ENCODE results near the gene ISYNA1. TPM values are rescaled to one million over a fixed set of nuclear protein-coding genes. Genes with fewer than 3 reads are reported as not detected.

Gene ISYNA1
- total and polyA plus RNA-seq, 11 donors, result 14.0 to 60.6 (median 24.0) TPM

DNA sequence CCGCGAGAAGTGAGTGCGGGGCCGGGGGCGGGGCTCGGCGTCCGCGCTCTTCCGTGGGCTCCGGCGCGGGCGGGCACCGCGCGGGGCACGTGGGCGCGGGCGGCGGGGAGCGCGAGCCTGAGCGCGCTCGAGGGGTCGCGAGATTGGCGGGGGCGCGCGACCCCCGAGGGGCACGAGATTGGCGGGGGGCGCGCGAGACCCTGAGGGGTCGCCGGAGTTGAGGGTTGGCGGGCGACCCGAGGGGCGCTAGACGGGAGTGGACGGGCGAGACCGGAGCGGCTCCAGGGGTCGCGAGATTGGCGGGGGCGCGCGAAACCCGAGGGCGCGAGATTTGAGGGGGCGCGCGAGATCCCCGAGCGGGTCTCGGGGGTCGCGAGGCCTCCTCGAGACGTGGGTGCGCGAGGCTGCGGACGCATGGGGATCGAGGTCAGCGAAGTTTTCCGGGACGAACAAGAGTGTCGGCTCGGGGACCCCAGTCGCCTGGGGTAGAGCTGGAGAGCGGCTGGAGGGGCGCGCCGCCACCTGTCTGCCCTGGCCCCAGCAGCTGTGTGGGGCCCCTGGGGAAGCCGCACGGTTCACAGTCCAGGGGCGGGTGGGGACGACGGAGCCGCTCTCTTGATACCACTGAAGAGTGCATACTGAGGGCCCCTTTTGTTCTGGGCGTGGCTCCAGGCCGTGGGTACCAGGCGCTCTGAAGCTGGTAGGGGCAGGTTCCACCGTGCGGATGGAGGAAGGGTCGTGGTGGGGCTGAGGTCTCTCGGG lies 18.1 kb downstream of the ISYNA1 start:
- no peaks in the 10 kb centered on the region for H3K9me3 ChIP-seq
- no peaks in the 10 kb centered on the region for H3K36me3 ChIP-seq
- intact Hi-C loops (cut with DNase I), result loop anchor here in 3 of 10 donors (5.0 to 10.0 kb wide), 5 partner anchors 135 to 405 kb away; partner anchors contain the start of genes JUND (in 1 of the 3) and RAB3A (in 1 of the 3)
- DNase-seq (peak in 4 of 5 donors; percentile 39 to 66 (median 47)), ATAC-seq (no peak)
- TF ChIP-seq POLR2A (IDR thresholded peaks at IDR 0.05), result no peak
- TF ChIP-seq, protein P1, sequence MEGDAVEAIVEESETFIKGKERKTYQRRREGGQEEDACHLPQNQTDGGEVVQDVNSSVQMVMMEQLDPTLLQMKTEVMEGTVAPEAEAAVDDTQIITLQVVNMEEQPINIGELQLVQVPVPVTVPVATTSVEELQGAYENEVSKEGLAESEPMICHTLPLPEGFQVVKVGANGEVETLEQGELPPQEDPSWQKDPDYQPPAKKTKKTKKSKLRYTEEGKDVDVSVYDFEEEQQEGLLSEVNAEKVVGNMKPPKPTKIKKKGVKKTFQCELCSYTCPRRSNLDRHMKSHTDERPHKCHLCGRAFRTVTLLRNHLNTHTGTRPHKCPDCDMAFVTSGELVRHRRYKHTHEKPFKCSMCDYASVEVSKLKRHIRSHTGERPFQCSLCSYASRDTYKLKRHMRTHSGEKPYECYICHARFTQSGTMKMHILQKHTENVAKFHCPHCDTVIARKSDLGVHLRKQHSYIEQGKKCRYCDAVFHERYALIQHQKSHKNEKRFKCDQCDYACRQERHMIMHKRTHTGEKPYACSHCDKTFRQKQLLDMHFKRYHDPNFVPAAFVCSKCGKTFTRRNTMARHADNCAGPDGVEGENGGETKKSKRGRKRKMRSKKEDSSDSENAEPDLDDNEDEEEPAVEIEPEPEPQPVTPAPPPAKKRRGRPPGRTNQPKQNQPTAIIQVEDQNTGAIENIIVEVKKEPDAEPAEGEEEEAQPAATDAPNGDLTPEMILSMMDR (IDR thresholded peaks at IDR 0.05), result no peak
- peak overlapping the region; percentile 52 to 99 (median 80) for H3K4me3 ChIP-seq
- 2 to 5% (median 4%) methylated on average over 51 to 97 of the region's 97 CpGs for WGBS, 4 donors
- H3K4me1 ChIP-seq, result peaks cover 8 to 90% (median 64%) of the 10 kb centered on the region in 12 donors
- H3K27ac ChIP-seq, result peak overlapping the region; percentile 86 to 100 (median 95)
- H3K27me3 ChIP-seq, result peaks cover 0 to 22% (median 0%) of the 10 kb centered on the region in 9 donors

DNA sequence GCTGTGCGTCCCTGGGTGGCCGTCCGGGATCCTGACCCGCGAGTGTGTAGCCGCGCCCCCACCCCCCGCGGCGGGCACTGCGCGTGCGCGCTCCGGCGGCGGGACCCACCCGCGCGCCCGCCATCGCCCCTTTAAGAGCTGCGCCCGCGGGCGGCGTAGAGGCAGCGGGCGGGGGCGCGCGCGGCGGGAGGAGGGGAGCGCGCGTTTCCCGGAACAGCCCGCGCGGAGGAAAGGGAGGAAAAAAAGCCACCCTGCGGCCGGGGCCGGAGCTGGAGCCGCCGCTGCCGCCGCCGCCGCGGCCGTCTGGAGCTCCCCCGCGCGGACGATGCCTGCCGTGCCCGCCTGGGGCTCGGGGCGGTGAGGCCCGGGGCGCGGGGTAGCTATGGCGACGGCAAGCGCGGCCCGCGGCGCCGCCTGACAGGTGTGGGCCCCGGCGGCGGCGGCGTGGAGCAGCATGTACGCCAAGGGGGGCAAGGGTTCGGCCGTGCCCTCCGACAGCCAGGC lies 18.7 kb downstream of the ISYNA1 start, which contains the start of gene SSBP4:
SSBP4 (plus strand) TSS at position 204 of the 504 bp plus-strand sequence; CDS start at position 455, 251 bp downstream.
- Histone ChIP-seq H3K4me1 (peaks cover 8 to 90% (median 69%) of the 10 kb centered on the region in 12 donors), H3K36me3 (no peaks in the 10 kb centered on the region), H3K27ac (peak within 1 kb of the TSS; percentile 89 to 100 (median 95)), H3K9me3 (no peaks in the 10 kb centered on the region), H3K4me3 (peak within 1 kb of the TSS; percentile 52 to 99 (median 80)), H3K27me3 (peaks cover 0 to 22% (median 0%) of the 10 kb centered on the region in 9 donors)
- TF ChIP-seq, protein P1 (IDR thresholded peaks at IDR 0.05), result peak in 8 of 12 donors; percentile 14 to 69 (median 45)
- peak in 1 of 2 donors; percentile 50 for TF ChIP-seq POLR2A (IDR thresholded peaks at IDR 0.05)
- 0 to 1% (median 1%) methylated on average over 16 to 80 of the region's 80 CpGs for WGBS, 4 donors
- intact Hi-C loops (cut with DNase I), result loop anchor here in 3 of 10 donors (5.0 to 10.0 kb wide), 5 partner anchors 134 to 404 kb away; partner anchors contain the start of genes JUND (in 1 of the 3) and RAB3A (in 1 of the 3)
- DNase-seq, result peak; percentile 74 to 88 (median 84)
- ATAC-seq, result peak in 2 of 4 donors; percentile 10 to 22

DNA sequence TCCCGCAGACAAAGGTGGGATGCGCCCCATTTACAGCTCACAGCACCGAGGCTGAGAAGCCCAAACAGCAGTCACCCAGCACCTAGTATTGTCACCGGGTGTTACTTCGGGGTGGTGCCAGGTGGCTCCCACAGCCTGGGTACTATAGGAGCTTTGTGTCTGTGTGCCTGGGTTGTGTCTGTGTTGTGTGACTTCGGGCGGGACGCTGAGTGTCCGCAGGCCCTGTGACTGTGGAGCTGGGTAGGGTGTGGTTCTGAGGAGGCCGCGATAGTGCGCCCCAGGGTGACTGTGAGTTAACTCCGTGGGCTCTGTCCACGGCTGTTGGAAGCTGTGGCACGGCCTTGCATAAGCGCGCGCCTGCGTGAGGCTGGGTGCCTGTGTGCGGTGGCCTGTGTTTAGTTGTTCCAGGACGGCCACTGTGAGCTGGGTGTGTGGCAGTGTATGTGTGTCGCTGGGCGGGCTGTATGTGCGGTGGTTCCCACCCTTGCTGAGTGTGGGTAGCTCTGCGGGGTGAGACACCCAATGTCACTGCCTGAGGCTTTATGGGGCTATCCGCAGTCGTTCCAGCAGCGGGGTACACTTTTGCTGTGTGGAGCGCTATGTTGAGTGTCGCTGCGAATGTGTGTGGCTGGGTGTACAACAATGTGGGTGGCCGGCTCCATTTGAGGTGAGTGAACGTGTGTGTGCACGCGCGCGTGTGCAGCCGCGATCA lies 19.3 kb downstream of the ISYNA1 start:
- TF ChIP-seq, protein P1 (IDR thresholded peaks at IDR 0.05), result no peak
- no peak for TF ChIP-seq POLR2A (IDR thresholded peaks at IDR 0.05)
- intact Hi-C loops (cut with DNase I), result loop anchor here in 3 of 10 donors (5.0 to 10.0 kb wide), 5 partner anchors 134 to 404 kb away; partner anchors contain the start of genes JUND (in 1 of the 3) and RAB3A (in 1 of the 3)
- DNase-seq, result peak; percentile 52 to 77 (median 56)
- no peaks in the 10 kb centered on the region for H3K36me3 ChIP-seq
- 13 to 21% (median 15%) methylated on average over 25 to 39 of the region's 39 CpGs for WGBS, 4 donors
- no peaks in the 10 kb centered on the region for H3K9me3 ChIP-seq
- H3K4me1 ChIP-seq, result peaks cover 8 to 88% (median 64%) of the 10 kb centered on the region in 12 donors
- peak in 2 of 4 donors; percentile 0 to 2 for ATAC-seq
- peaks cover 0 to 22% (median 0%) of the 10 kb centered on the region in 9 donors for H3K27me3 ChIP-seq
- H3K4me3 ChIP-seq, result peak overlapping the region; percentile 7 to 99 (median 80)
- peak overlapping the region; percentile 89 to 100 (median 95) for H3K27ac ChIP-seq

Data from heart left ventricle (tissue), 16 donors.